IMR-90 (cell line): ENCODE data around the gene PRCD. TPM values are rescaled to one million over a fixed set of nuclear protein-coding genes. Genes with fewer than 3 reads are reported as not detected.
A peak's percentile ranks its signal among the peaks of the same experiment; 100 is the strongest.

Source experiments
- ATAC-seq: fragments of 200-7000 bp; cut with Tn5 transposase; 2 replicates; pipeline ENCODE4 v1.9.1; 2020; ENCODE audit warnings: low read depth, mild to moderate bottlenecking, moderate library complexity
- BruUV-seq: library from RNA; stranded (reverse); fragments of 400-500 nt; replicated peaks from 2 replicates; lab custom pipeline; 2021; lab: Mats Ljungman, UMichigan
- CTCF ChIA-PET: fragments of 300-600 bp; formaldehyde crosslinking; extraction: SDS; loops from one replicate; lab custom pipeline; 2021; ENCODE audit warnings: antibody characterized with exemption; lab: Yijun Ruan, JAX
- POLR2A ChIA-PET: fragments of 300-600 bp; sonication (Branson Sonifier 250); formaldehyde crosslinking; loops from one replicate; lab custom pipeline; 2022; ENCODE audit warnings: antibody characterized with exemption; ENCODE audit not compliant: unreplicated experiment; lab: Charles Lee
- DNase-seq: peaks from one replicate; pipeline ENCODE4 v3.0.0; 2013
- H2AFZ ChIP-seq: replicated peaks from 2 replicates; pipeline ENCODE3; 2013; ENCODE audit warnings: low read length, mild to moderate bottlenecking; ENCODE audit not compliant: poor library complexity
- H2AK5ac ChIP-seq: 2 replicates; pipeline ENCODE4 v1.6.1; 2013; ENCODE audit warnings: low read depth, low read length, inconsistent platforms
- H2AK9ac ChIP-seq: replicated peaks from 2 replicates; pipeline ENCODE3; 2013; ENCODE audit warnings: mild to moderate bottlenecking, low read depth, low read length, moderate library complexity; ENCODE audit not compliant: poor library complexity
- H2BK120ac ChIP-seq: 2 replicates; pipeline ENCODE4 v1.6.1; 2013; ENCODE audit warnings: low read depth, low read length, inconsistent platforms
- H2BK15ac ChIP-seq: 3 replicates; pipeline ENCODE4 v1.6.1; 2013; ENCODE audit warnings: low read depth, low read length, inconsistent platforms
- H2BK20ac ChIP-seq: 2 replicates; pipeline ENCODE4 v1.6.1; 2013; ENCODE audit warnings: low read depth, mild to moderate bottlenecking, inconsistent platforms, low read length, moderate library complexity
- H2BK5ac ChIP-seq: 2 replicates; pipeline ENCODE4 v1.6.1; 2013; ENCODE audit warnings: mild to moderate bottlenecking, low read depth, low read length, inconsistent platforms; ENCODE audit not compliant: poor library complexity, severe bottlenecking
- H3K14ac ChIP-seq: replicated peaks from 2 replicates; pipeline ENCODE4 v1.6.1; 2013; ENCODE audit warnings: low read depth, low read length, inconsistent platforms
- H3K18ac ChIP-seq: 2 replicates; pipeline ENCODE4 v1.6.1; 2013; ENCODE audit warnings: low read depth, low read length, control low read depth
- H3K23ac ChIP-seq: 2 replicates; pipeline ENCODE4 v1.6.1; 2013; ENCODE audit warnings: low read depth, low read length, inconsistent platforms
- H3K27ac ChIP-seq: 2 replicates; pipeline ENCODE4 v1.5.1; 2013; ENCODE audit warnings: mild to moderate bottlenecking, control low read depth, low read length; ENCODE audit not compliant: insufficient read depth
- H3K27me3 ChIP-seq: 2 replicates; pipeline ENCODE4 v1.6.1; 2013; ENCODE audit warnings: low read length; ENCODE audit not compliant: control insufficient read depth, insufficient read depth
- H3K36me3 ChIP-seq: 2 replicates; pipeline ENCODE4 v1.6.1; 2013; ENCODE audit warnings: low read length, mixed read lengths; ENCODE audit not compliant: control insufficient read depth, insufficient read depth
- H3K4ac ChIP-seq: 2 replicates; pipeline ENCODE4 v1.6.1; 2013; ENCODE audit warnings: low read depth, low read length, inconsistent platforms
- H3K4me1 ChIP-seq: 2 replicates; pipeline ENCODE4 v1.6.1; 2013; ENCODE audit warnings: low read length, mixed read lengths; ENCODE audit not compliant: control insufficient read depth, insufficient read depth
- H3K4me2 ChIP-seq: 2 replicates; pipeline ENCODE4 v1.6.1; 2013; ENCODE audit warnings: low read depth, mild to moderate bottlenecking, control low read depth, low read length, moderate library complexity
- H3K4me3 ChIP-seq: 2 replicates; pipeline ENCODE4 v1.5.1; 2013; ENCODE audit warnings: low read depth, mild to moderate bottlenecking, control low read depth, low read length, moderate library complexity; ENCODE audit not compliant: insufficient read depth
- H3K56ac ChIP-seq: 2 replicates; pipeline ENCODE4 v1.6.1; 2013; ENCODE audit warnings: low read length, inconsistent platforms; ENCODE audit not compliant: insufficient read depth; ENCODE audit errors: extremely low read depth
- H3K79me1 ChIP-seq, 2 experiments: 2 replicates each; pipeline ENCODE4 v1.6.1; 2013; ENCODE audit warnings: low read length in 2 of 2, inconsistent platforms in 1 of 2, low read depth in 1 of 2
- H3K9ac ChIP-seq: 2 replicates; pipeline ENCODE4 v1.6.1; 2013; ENCODE audit warnings: low read depth, low read length, control low read depth
- H3K9me1 ChIP-seq: 2 replicates; pipeline ENCODE4 v1.6.1; 2013; ENCODE audit warnings: low read length, inconsistent platforms; ENCODE audit not compliant: insufficient read depth
- H3K9me3 ChIP-seq: 2 replicates; pipeline ENCODE4 v1.6.1; 2013; ENCODE audit warnings: low read length; ENCODE audit not compliant: control insufficient read depth, insufficient read depth
- H4K20me1 ChIP-seq: 2 replicates; pipeline ENCODE4 v1.6.1; 2013; ENCODE audit warnings: low read length, inconsistent platforms; ENCODE audit not compliant: insufficient read depth
- H4K5ac ChIP-seq: 2 replicates; pipeline ENCODE4 v1.6.1; 2013; ENCODE audit warnings: mild to moderate bottlenecking, low read depth, low read length, control low read depth
- H4K8ac ChIP-seq, 2 experiments: 2 replicates each; pipeline ENCODE4 v1.6.1; 2013; ENCODE audit warnings: low read depth in 2 of 2, low read length in 2 of 2, control low read depth in 1 of 2, inconsistent platforms in 1 of 2
- H4K91ac ChIP-seq: 2 replicates; pipeline ENCODE4 v1.6.1; 2013; ENCODE audit warnings: low read depth, low read length, inconsistent platforms; ENCODE audit not compliant: insufficient read depth
- BHLHE40 ChIP-seq: fragments of 150-350 bp; IDR thresholded peaks from 2 replicates; pipeline ENCODE4 v1.6.1; 2016; ENCODE audit warnings: mild to moderate bottlenecking, low read depth, low read length
- CTCF ChIP-seq: conservative IDR thresholded peaks from 2 replicates; pipeline ENCODE4 v1.5.1; 2012; ENCODE audit warnings: mild to moderate bottlenecking, low read depth, low read length, improper control_type of control experiment
- FOS ChIP-seq: fragments of 150-350 bp; IDR thresholded peaks from 2 replicates; pipeline ENCODE4 v1.6.1; 2016; ENCODE audit warnings: low read depth, low read length
- MAZ ChIP-seq: IDR thresholded peaks from 2 replicates; pipeline ENCODE4 v1.6.1; 2012; ENCODE audit warnings: low read depth, mild to moderate bottlenecking, low read length, improper control_type of control experiment, moderate library complexity, borderline replicate concordance
- RCOR1 ChIP-seq: IDR thresholded peaks from 2 replicates; pipeline ENCODE4 v1.6.1; 2012; ENCODE audit warnings: mild to moderate bottlenecking, low read length, improper control_type of control experiment; ENCODE audit not compliant: insufficient replicate concordance
- WGBS, 2 experiments: methylation state at CpG; one replicate each; pipeline versions ENCODE4 v1.1.5 to v1.1.7; 2013; ENCODE audit warnings: missing lambda C conversion rate in 2 of 2; ENCODE audit not compliant: insufficient read length in 1 of 2; ENCODE audit errors: extremely low coverage in 2 of 2; 5-methylcytosine and 5-hydroxymethylcytosine counted together
- dilution Hi-C: fragments of 300-500 bp; cut with HindIII; formaldehyde crosslinking; loops from one replicate; pipeline ENCODE4 v1.14.3; 2018; ENCODE audit warnings: low sequenced_read_pairs; ENCODE audit not compliant: unreplicated experiment
- in situ Hi-C: fragments of 300-500 bp; cut with MboI; formaldehyde crosslinking; loops from 3 replicates; pipeline ENCODE4 v1.14.3; 2019; ENCODE audit warnings: low sequenced_read_pairs, inconsistent platforms, mixed read lengths
- intact Hi-C: fragments of 100-400 bp; cut with micrococcal nuclease; formaldehyde crosslinking; loops from 2 replicates; pipeline ENCODE4 v1.10.0; 2022
- polyA plus RNA-seq, 3 experiments: library from polyadenylated mRNA; depleted of rRNA; stranded (reverse); fragments of >200 nt; gene quantifications; 2 replicates each; pipeline ENCODE4 v1.2.3, GENCODE V29; 2012; ENCODE audit warnings: low replicate concordance in 1 of 3
- total RNA-seq: library from RNA; depleted of rRNA; stranded (reverse); fragments of >200 nt; gene quantifications from 2 replicates; pipeline ENCODE4 v1.2.3, GENCODE V29; 2012

Gene PRCD
- total and polyA plus RNA-seq, 2 of the 4 experiments (the other 2 are of a cell fraction), result 0.32 TPM; not detected in 1

DNA sequence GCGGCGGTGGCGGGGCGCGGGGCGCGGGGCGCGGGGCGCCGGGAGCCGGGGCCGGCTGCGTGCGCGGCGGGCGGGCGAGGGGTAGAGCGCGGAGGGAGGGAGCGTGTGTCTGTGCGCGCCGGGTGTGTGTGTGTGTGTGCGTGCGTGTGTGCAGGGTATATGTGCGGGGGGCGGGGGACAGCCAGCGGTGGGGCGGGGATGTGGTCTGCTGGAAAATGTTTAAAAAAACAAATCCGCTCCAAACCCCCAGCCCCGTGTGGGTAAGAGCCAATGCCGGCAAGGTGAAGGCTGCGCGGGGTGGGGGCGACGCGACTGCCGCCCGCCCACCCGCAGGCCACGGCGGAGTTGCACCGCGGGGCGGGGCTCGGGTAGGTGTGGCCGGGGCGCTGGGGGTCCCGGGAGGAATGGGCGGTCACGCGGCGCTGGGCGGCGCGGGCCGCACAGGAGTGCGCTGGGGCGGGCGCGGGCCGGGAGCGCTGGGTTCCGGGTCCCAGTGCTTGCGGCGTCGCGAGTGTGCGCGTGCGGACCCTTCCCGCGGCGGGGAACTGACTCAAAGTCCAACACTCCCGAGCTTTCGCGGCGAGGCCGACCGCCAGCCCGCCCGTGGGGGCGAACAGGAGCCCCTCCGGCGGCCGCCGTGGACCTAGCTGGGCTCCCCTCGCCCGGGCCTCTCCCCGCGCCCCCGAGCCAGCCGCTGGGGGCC is 2.1 kb upstream of the PRCD start, which contains the start of gene CYGB (continued):
- no peak for TF ChIP-seq RCOR1
- TF ChIP-seq FOS, result no peak

DNA sequence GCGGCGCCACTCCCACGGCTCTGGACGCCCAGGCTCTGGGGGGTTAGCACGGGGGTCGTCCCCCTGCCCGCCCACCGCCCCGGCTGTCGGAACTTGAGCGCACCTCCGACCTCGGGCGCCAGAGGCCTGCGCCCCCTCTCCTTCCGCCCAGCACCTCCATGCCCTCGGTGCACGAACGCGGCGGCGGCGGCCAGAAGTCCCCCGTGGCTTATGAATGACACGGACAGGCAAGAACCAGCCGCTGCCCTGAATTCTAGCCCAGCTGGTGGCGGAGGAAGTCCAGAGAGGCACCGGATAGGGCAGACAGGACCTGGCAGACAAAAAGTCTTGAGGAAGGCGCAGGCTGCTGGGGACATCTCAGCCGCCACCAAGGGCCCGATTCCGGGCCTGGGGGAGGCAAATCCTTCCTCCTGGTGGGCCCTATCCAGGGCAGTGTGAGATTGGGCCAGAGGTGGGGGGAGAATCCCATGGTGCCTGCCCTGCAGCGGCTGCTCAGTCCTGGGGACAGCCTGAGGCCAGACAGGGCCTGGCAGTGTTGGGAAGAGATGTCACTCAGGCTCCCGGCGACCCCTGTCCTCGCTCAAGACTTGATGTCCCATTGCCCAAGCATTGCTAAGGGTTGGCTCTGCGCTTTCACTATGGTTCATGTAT is 1.4 kb upstream of the PRCD start:
- no peak overlapping the region for H3K4me2 ChIP-seq
- no peak overlapping the region for H2BK20ac ChIP-seq
- ChIA-PET CTCF (no interaction called here), POLR2A (no interaction called here)
- H2AFZ ChIP-seq, result peak overlapping the region; percentile 86
- H3K36me3 ChIP-seq, result no peaks in the 10 kb centered on the region; the same call in 1 of the 2 replicates
- H2AK5ac ChIP-seq, result 0 out of 2 replicates have a peak overlapping the region, but pooled peaks have one; percentile 33
- peak overlapping the region; percentile 47 for H3K4ac ChIP-seq
- intact Hi-C loops, result loop anchor here (10.0 kb wide), 1 partner anchor 526 kb away; no protein-coding TSS in a partner anchor
- H4K20me1 ChIP-seq, result no peaks in the 10 kb centered on the region
- no peak overlapping the region for H2BK120ac ChIP-seq
- peaks cover 2% of the 10 kb centered on the region; the same call in 1 of the 2 replicates for H3K27me3 ChIP-seq
- no peak overlapping the region for H3K23ac ChIP-seq
- in situ Hi-C loops, result no loop called here
- BruUV-seq, result no TSS peak
- DNase-seq, result no peak
- H3K27ac ChIP-seq, result no peak overlapping the region
- H4K91ac ChIP-seq, result no peak overlapping the region
- peaks cover 11% of the 10 kb centered on the region for H3K9me1 ChIP-seq
- peak overlapping the region in 1 of 2 experiments; percentile 29; a peak in 1 of 4 replicates for H4K8ac ChIP-seq
- dilution Hi-C loops, result no loop called here
- H3K9me3 ChIP-seq, result no peaks in the 10 kb centered on the region
- WGBS, 2 experiments, result 48% methylated on average over 13 of the region's 37 CpGs; no CpG with 5 or more reads in 1 of the 2 experiments
- peaks cover 10% of the 10 kb centered on the region for H3K4me1 ChIP-seq
- TF ChIP-seq CTCF, result no peak
- TF ChIP-seq BHLHE40, result no peak
- TF ChIP-seq MAZ, result no peak
- H3K18ac ChIP-seq, result no peak overlapping the region
- peak overlapping the region; percentile 15; the same call in 1 of the 2 replicates for H3K9ac ChIP-seq
- H4K5ac ChIP-seq, result no peak overlapping the region
- ATAC-seq, result no peak
- H3K56ac ChIP-seq, result no peak overlapping the region
- H3K14ac ChIP-seq, result no peak overlapping the region
- H3K79me1 ChIP-seq, result no peaks in the 10 kb centered on the region; a peak in 1 of 4 replicates
- peak overlapping the region; percentile 9 for H2AK9ac ChIP-seq
- H3K4me3 ChIP-seq, result peak overlapping the region; percentile 46; the same call in 1 of the 2 replicates
- no peak overlapping the region for H2BK5ac ChIP-seq
- no peak overlapping the region for H2BK15ac ChIP-seq
